ENCODE results near the gene SLC9A8. TPM values are rescaled to one million over a fixed set of nuclear protein-coding genes. Genes with fewer than 3 reads are reported as not detected.

The SLC9A8 gene
- total and polyA plus RNA-seq, 9 of the 15 experiments (the other 6 are each of a cell fraction or from before 2014, with no cell fraction given), result 0.56 to 9.7 (median 5.0) TPM

DNA sequence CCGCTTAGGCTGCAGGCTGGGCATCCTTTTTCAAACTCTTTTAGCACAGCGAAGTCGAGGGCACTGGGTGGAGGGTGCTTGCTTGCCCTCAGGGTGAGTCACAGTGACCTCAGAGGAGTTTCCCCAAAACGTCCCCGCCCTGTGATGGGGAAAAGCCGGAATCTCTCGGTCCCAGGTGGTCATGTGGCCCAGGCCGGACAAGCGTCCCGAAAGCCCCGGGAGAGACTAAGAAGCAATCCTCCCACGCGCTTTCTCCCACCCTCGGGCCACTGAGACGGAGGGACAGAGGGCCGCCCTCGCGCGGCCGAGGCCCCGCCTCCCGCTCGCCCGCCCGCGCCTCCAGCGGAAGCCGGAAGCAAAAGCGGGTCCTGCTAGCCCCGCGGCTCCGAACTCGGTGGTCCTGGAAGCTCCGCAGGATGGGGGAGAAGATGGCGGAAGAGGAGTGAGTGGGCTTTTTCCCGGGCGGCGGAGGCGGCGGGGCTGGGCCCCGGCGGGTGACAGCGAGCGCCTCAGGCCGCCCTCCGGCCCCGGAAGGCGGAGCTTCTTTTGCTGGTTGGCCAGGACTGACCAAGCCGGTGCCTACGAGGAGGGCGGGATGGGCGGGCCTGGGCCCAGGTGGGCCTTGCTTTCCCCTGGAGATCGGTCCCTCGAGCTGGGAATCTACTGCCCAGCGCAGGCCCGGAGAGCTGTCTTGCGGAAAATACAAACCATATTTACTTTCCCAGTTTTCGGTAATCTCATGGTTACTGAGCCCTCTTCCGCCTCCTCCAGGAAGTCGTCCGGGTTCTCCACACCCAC is at the start of gene SLC9A8 (continued):
- TF ChIP-seq CCNT2 (IDR thresholded peaks at IDR 0.05; ENCODE audit: borderline replicate concordance, extremely low read depth, insufficient read length, low read depth, low read length) (peak; percentile 91), SMAD3 (CRISPR knock-in tag; conservative IDR thresholded peaks at IDR 0.05) (no peak), E2F3 (CRISPR knock-in tag; IDR thresholded peaks at IDR 0.05) (peak; percentile 16; the same call in 1 of the 2 replicates), KLF10 (CRISPR knock-in tag; IDR thresholded peaks at IDR 0.05) (no peak), CSDE1 (IDR thresholded peaks at IDR 0.05) (no peak), ZNF586 (CRISPR knock-in tag; conservative IDR thresholded peaks at IDR 0.05) (no peak), SMARCA5 (IDR thresholded peaks at IDR 0.05) (0 out of 2 replicates have a peak, but pooled peaks have one; percentile 0), MYNN (IDR thresholded peaks at IDR 0.05) (no peak), MYNN (CRISPR knock-in tag; IDR thresholded peaks at IDR 0.05) (no peak), CREBBP (IDR thresholded peaks at IDR 0.05; ENCODE audit: low read depth, low read length) (no peak), ZFP30 (CRISPR knock-in tag; IDR thresholded peaks at IDR 0.05; ENCODE audit: borderline replicate concordance) (no peak), ZNF551 (CRISPR knock-in tag; IDR thresholded peaks at IDR 0.05) (no peak), GTF2A2 (tag; IDR thresholded peaks at IDR 0.05) (no peak), FOXJ2 (tag; IDR thresholded peaks at IDR 0.05) (no peak), ZNF324 (CRISPR knock-in tag; IDR thresholded peaks at IDR 0.05) (no peak), CREM (IDR thresholded peaks at IDR 0.05; ENCODE audit: low read depth) (peak; percentile 63), ZNF12 (CRISPR knock-in tag; IDR thresholded peaks at IDR 0.05) (no peak), U2AF1 (optimal IDR thresholded peaks at IDR 0.05; ENCODE audit: low read depth, low read length) (no peak), ZNF717 (CRISPR knock-in tag; IDR thresholded peaks at IDR 0.05) (no peak), ZNF24 (IDR thresholded peaks at IDR 0.05) (no peak), NFATC3 (IDR thresholded peaks at IDR 0.05) (no peak), CHCHD3 (CRISPR knock-in tag; IDR thresholded peaks at IDR 0.05) (no peak)
- TF ChIP-seq, protein P1, sequence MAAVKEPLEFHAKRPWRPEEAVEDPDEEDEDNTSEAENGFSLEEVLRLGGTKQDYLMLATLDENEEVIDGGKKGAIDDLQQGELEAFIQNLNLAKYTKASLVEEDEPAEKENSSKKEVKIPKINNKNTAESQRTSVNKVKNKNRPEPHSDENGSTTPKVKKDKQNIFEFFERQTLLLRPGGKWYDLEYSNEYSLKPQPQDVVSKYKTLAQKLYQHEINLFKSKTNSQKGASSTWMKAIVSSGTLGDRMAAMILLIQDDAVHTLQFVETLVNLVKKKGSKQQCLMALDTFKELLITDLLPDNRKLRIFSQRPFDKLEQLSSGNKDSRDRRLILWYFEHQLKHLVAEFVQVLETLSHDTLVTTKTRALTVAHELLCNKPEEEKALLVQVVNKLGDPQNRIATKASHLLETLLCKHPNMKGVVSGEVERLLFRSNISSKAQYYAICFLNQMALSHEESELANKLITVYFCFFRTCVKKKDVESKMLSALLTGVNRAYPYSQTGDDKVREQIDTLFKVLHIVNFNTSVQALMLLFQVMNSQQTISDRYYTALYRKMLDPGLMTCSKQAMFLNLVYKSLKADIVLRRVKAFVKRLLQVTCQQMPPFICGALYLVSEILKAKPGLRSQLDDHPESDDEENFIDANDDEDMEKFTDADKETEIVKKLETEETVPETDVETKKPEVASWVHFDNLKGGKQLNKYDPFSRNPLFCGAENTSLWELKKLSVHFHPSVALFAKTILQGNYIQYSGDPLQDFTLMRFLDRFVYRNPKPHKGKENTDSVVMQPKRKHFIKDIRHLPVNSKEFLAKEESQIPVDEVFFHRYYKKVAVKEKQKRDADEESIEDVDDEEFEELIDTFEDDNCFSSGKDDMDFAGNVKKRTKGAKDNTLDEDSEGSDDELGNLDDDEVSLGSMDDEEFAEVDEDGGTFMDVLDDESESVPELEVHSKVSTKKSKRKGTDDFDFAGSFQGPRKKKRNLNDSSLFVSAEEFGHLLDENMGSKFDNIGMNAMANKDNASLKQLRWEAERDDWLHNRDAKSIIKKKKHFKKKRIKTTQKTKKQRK (IDR thresholded peaks at IDR 0.05; ENCODE audit: borderline replicate concordance, low read depth, low read length), result no peak
- TF ChIP-seq, protein P2, sequence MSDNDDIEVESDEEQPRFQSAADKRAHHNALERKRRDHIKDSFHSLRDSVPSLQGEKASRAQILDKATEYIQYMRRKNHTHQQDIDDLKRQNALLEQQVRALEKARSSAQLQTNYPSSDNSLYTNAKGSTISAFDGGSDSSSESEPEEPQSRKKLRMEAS (CRISPR knock-in tag; IDR thresholded peaks at IDR 0.05), result no peak; the same call in 1 of the 2 replicates
- TF ChIP-seq, protein P3, sequence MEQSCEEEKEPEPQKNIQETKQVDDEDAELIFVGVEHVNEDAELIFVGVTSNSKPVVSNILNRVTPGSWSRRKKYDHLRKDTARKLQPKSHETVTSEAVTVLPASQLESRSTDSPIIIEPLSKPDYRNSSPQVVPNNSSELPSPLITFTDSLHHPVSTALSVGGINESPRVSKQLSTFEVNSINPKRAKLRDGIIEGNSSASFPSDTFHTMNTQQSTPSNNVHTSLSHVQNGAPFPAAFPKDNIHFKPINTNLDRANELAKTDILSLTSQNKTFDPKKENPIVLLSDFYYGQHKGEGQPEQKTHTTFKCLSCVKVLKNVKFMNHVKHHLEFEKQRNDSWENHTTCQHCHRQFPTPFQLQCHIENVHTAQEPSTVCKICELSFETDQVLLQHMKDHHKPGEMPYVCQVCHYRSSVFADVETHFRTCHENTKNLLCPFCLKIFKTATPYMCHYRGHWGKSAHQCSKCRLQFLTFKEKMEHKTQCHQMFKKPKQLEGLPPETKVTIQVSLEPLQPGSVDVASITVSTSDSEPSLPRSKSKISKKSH (CRISPR knock-in tag; IDR thresholded peaks at IDR 0.05), result no peak
- TF ChIP-seq, protein P4, sequence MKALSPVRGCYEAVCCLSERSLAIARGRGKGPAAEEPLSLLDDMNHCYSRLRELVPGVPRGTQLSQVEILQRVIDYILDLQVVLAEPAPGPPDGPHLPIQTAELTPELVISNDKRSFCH (CRISPR knock-in tag; IDR thresholded peaks at IDR 0.05), result no peak
- TF ChIP-seq, protein P4 (tag; IDR thresholded peaks at IDR 0.05), result no peak

Data from K562 (cell line).